IMR-90 (cell line): ENCODE results near the gene C10orf71. TPM values are rescaled to one million over a fixed set of nuclear protein-coding genes. Genes with fewer than 3 reads are reported as not detected.

Experiments
- ATAC-seq: fragments of 200-7000 bp; cut with Tn5 transposase; 2 replicates; pipeline ENCODE4 v1.9.1; 2020; ENCODE audit warnings: low read depth, mild to moderate bottlenecking, moderate library complexity
- BruUV-seq: library from RNA; stranded (reverse); fragments of 400-500 nt; replicated peaks from 2 replicates; lab custom pipeline; 2021; lab: Mats Ljungman, UMichigan
- CTCF ChIA-PET: fragments of 300-600 bp; formaldehyde crosslinking; extraction: SDS; loops from one replicate; lab custom pipeline; 2021; ENCODE audit warnings: antibody characterized with exemption; lab: Yijun Ruan, JAX
- POLR2A ChIA-PET: fragments of 300-600 bp; sonication (Branson Sonifier 250); formaldehyde crosslinking; loops from one replicate; lab custom pipeline; 2022; ENCODE audit warnings: antibody characterized with exemption; ENCODE audit not compliant: unreplicated experiment; lab: Charles Lee
- DNase-seq: peaks from one replicate; pipeline ENCODE4 v3.0.0; 2013
- H2AFZ ChIP-seq: replicated peaks from 2 replicates; pipeline ENCODE3; 2013; ENCODE audit warnings: low read length, mild to moderate bottlenecking; ENCODE audit not compliant: poor library complexity
- H2AK5ac ChIP-seq: 2 replicates; pipeline ENCODE4 v1.6.1; 2013; ENCODE audit warnings: low read depth, low read length, inconsistent platforms
- H2AK9ac ChIP-seq: replicated peaks from 2 replicates; pipeline ENCODE3; 2013; ENCODE audit warnings: mild to moderate bottlenecking, low read depth, low read length, moderate library complexity; ENCODE audit not compliant: poor library complexity
- H2BK120ac ChIP-seq: 2 replicates; pipeline ENCODE4 v1.6.1; 2013; ENCODE audit warnings: low read depth, low read length, inconsistent platforms
- H2BK15ac ChIP-seq: 3 replicates; pipeline ENCODE4 v1.6.1; 2013; ENCODE audit warnings: low read depth, low read length, inconsistent platforms
- H2BK20ac ChIP-seq: 2 replicates; pipeline ENCODE4 v1.6.1; 2013; ENCODE audit warnings: low read depth, mild to moderate bottlenecking, inconsistent platforms, low read length, moderate library complexity
- H2BK5ac ChIP-seq: 2 replicates; pipeline ENCODE4 v1.6.1; 2013; ENCODE audit warnings: mild to moderate bottlenecking, low read depth, low read length, inconsistent platforms; ENCODE audit not compliant: poor library complexity, severe bottlenecking
- H3K14ac ChIP-seq: replicated peaks from 2 replicates; pipeline ENCODE4 v1.6.1; 2013; ENCODE audit warnings: low read depth, low read length, inconsistent platforms
- H3K18ac ChIP-seq: 2 replicates; pipeline ENCODE4 v1.6.1; 2013; ENCODE audit warnings: low read depth, low read length, control low read depth
- H3K23ac ChIP-seq: 2 replicates; pipeline ENCODE4 v1.6.1; 2013; ENCODE audit warnings: low read depth, low read length, inconsistent platforms
- H3K27ac ChIP-seq: 2 replicates; pipeline ENCODE4 v1.5.1; 2013; ENCODE audit warnings: mild to moderate bottlenecking, control low read depth, low read length; ENCODE audit not compliant: insufficient read depth
- H3K27me3 ChIP-seq: 2 replicates; pipeline ENCODE4 v1.6.1; 2013; ENCODE audit warnings: low read length; ENCODE audit not compliant: control insufficient read depth, insufficient read depth
- H3K36me3 ChIP-seq: 2 replicates; pipeline ENCODE4 v1.6.1; 2013; ENCODE audit warnings: low read length, mixed read lengths; ENCODE audit not compliant: control insufficient read depth, insufficient read depth
- H3K4ac ChIP-seq: 2 replicates; pipeline ENCODE4 v1.6.1; 2013; ENCODE audit warnings: low read depth, low read length, inconsistent platforms
- H3K4me1 ChIP-seq: 2 replicates; pipeline ENCODE4 v1.6.1; 2013; ENCODE audit warnings: low read length, mixed read lengths; ENCODE audit not compliant: control insufficient read depth, insufficient read depth
- H3K4me2 ChIP-seq: 2 replicates; pipeline ENCODE4 v1.6.1; 2013; ENCODE audit warnings: low read depth, mild to moderate bottlenecking, control low read depth, low read length, moderate library complexity
- H3K4me3 ChIP-seq: 2 replicates; pipeline ENCODE4 v1.5.1; 2013; ENCODE audit warnings: low read depth, mild to moderate bottlenecking, control low read depth, low read length, moderate library complexity; ENCODE audit not compliant: insufficient read depth
- H3K56ac ChIP-seq: 2 replicates; pipeline ENCODE4 v1.6.1; 2013; ENCODE audit warnings: low read length, inconsistent platforms; ENCODE audit not compliant: insufficient read depth; ENCODE audit errors: extremely low read depth
- H3K79me1 ChIP-seq, 2 experiments: 2 replicates each; pipeline ENCODE4 v1.6.1; 2013; ENCODE audit warnings: low read length in 2 of 2, inconsistent platforms in 1 of 2, low read depth in 1 of 2
- H3K9ac ChIP-seq: 2 replicates; pipeline ENCODE4 v1.6.1; 2013; ENCODE audit warnings: low read depth, low read length, control low read depth
- H3K9me1 ChIP-seq: 2 replicates; pipeline ENCODE4 v1.6.1; 2013; ENCODE audit warnings: low read length, inconsistent platforms; ENCODE audit not compliant: insufficient read depth
- H3K9me3 ChIP-seq: 2 replicates; pipeline ENCODE4 v1.6.1; 2013; ENCODE audit warnings: low read length; ENCODE audit not compliant: control insufficient read depth, insufficient read depth
- H4K20me1 ChIP-seq: 2 replicates; pipeline ENCODE4 v1.6.1; 2013; ENCODE audit warnings: low read length, inconsistent platforms; ENCODE audit not compliant: insufficient read depth
- H4K5ac ChIP-seq: 2 replicates; pipeline ENCODE4 v1.6.1; 2013; ENCODE audit warnings: mild to moderate bottlenecking, low read depth, low read length, control low read depth
- H4K8ac ChIP-seq, 2 experiments: 2 replicates each; pipeline ENCODE4 v1.6.1; 2013; ENCODE audit warnings: low read depth in 2 of 2, low read length in 2 of 2, control low read depth in 1 of 2, inconsistent platforms in 1 of 2
- H4K91ac ChIP-seq: 2 replicates; pipeline ENCODE4 v1.6.1; 2013; ENCODE audit warnings: low read depth, low read length, inconsistent platforms; ENCODE audit not compliant: insufficient read depth
- BHLHE40 ChIP-seq: fragments of 150-350 bp; IDR thresholded peaks from 2 replicates; pipeline ENCODE4 v1.6.1; 2016; ENCODE audit warnings: mild to moderate bottlenecking, low read depth, low read length
- CEBPB ChIP-seq: IDR thresholded peaks from 2 replicates; pipeline ENCODE4 v1.6.1; 2012; ENCODE audit warnings: low read depth, low read length, improper control_type of control experiment
- CHD1 ChIP-seq: IDR thresholded peaks from 2 replicates; pipeline ENCODE4 v1.6.1; 2012; ENCODE audit warnings: low read depth, low read length, improper control_type of control experiment
- FOS ChIP-seq: fragments of 150-350 bp; IDR thresholded peaks from 2 replicates; pipeline ENCODE4 v1.6.1; 2016; ENCODE audit warnings: low read depth, low read length
- MAFK ChIP-seq: IDR thresholded peaks from 2 replicates; pipeline ENCODE4 v1.6.1; 2012; ENCODE audit warnings: low read depth, low read length, improper control_type of control experiment
- MAZ ChIP-seq: IDR thresholded peaks from 2 replicates; pipeline ENCODE4 v1.6.1; 2012; ENCODE audit warnings: low read depth, mild to moderate bottlenecking, low read length, improper control_type of control experiment, moderate library complexity, borderline replicate concordance
- MXI1 ChIP-seq: IDR thresholded peaks from 2 replicates; pipeline ENCODE4 v1.6.1; 2012; ENCODE audit warnings: low read depth, mild to moderate bottlenecking, low read length, moderate library complexity, borderline replicate concordance
- NFE2L2 ChIP-seq: fragments of 150-350 bp; IDR thresholded peaks from 2 replicates; pipeline ENCODE4 v1.6.1; 2016; ENCODE audit warnings: low read depth, mild to moderate bottlenecking, low read length
- POLR2A ChIP-seq: IDR thresholded peaks from 2 replicates; pipeline ENCODE4 v1.6.1; 2012; ENCODE audit warnings: mild to moderate bottlenecking, low read depth, low read length
- RAD21 ChIP-seq: IDR thresholded peaks from 2 replicates; pipeline ENCODE4 v1.6.1; 2012; ENCODE audit warnings: low read length, improper control_type of control experiment
- RCOR1 ChIP-seq: IDR thresholded peaks from 2 replicates; pipeline ENCODE4 v1.6.1; 2012; ENCODE audit warnings: mild to moderate bottlenecking, low read length, improper control_type of control experiment; ENCODE audit not compliant: insufficient replicate concordance
- RFX5 ChIP-seq: IDR thresholded peaks from 2 replicates; pipeline ENCODE4 v1.8.0; 2012; ENCODE audit warnings: low read depth, mild to moderate bottlenecking, low read length, moderate library complexity
- SMC3 ChIP-seq: fragments of 150-350 bp; IDR thresholded peaks from 2 replicates; pipeline ENCODE4 v1.6.1; 2016; ENCODE audit warnings: low read depth, mild to moderate bottlenecking, antibody characterized with exemption, low read length, moderate library complexity
- WGBS, 2 experiments: methylation state at CpG; one replicate each; pipeline versions ENCODE4 v1.1.5 to v1.1.7; 2013; ENCODE audit warnings: missing lambda C conversion rate in 2 of 2; ENCODE audit not compliant: insufficient read length in 1 of 2; ENCODE audit errors: extremely low coverage in 2 of 2; 5-methylcytosine and 5-hydroxymethylcytosine counted together
- dilution Hi-C: fragments of 300-500 bp; cut with HindIII; formaldehyde crosslinking; loops from one replicate; pipeline ENCODE4 v1.14.3; 2018; ENCODE audit warnings: low sequenced_read_pairs; ENCODE audit not compliant: unreplicated experiment
- in situ Hi-C: fragments of 300-500 bp; cut with MboI; formaldehyde crosslinking; loops from 3 replicates; pipeline ENCODE4 v1.14.3; 2019; ENCODE audit warnings: low sequenced_read_pairs, inconsistent platforms, mixed read lengths
- intact Hi-C: fragments of 100-400 bp; cut with micrococcal nuclease; formaldehyde crosslinking; loops from 2 replicates; pipeline ENCODE4 v1.10.0; 2022
- polyA plus RNA-seq, 3 experiments: library from polyadenylated mRNA; depleted of rRNA; stranded (reverse); fragments of >200 nt; gene quantifications; 2 replicates each; pipeline ENCODE4 v1.2.3, GENCODE V29; 2012; ENCODE audit warnings: low replicate concordance in 1 of 3
- total RNA-seq: library from RNA; depleted of rRNA; stranded (reverse); fragments of >200 nt; gene quantifications from 2 replicates; pipeline ENCODE4 v1.2.3, GENCODE V29; 2012
- TF ChIP-seq, protein P1 (sequence below): fragments of 150-350 bp; IDR thresholded peaks from 2 replicates; pipeline ENCODE4 v1.6.1; 2017; ENCODE audit warnings: mild to moderate bottlenecking, antibody characterized with exemption, low read length, low read depth
- TF ChIP-seq, protein P2 (sequence below): conservative IDR thresholded peaks from 2 replicates; pipeline ENCODE4 v1.5.1; 2012; ENCODE audit warnings: mild to moderate bottlenecking, low read depth, low read length, improper control_type of control experiment

C10orf71 gene
- total and polyA plus RNA-seq, 2 of the 4 experiments (the other 2 are of a cell fraction), result not detected

DNA sequence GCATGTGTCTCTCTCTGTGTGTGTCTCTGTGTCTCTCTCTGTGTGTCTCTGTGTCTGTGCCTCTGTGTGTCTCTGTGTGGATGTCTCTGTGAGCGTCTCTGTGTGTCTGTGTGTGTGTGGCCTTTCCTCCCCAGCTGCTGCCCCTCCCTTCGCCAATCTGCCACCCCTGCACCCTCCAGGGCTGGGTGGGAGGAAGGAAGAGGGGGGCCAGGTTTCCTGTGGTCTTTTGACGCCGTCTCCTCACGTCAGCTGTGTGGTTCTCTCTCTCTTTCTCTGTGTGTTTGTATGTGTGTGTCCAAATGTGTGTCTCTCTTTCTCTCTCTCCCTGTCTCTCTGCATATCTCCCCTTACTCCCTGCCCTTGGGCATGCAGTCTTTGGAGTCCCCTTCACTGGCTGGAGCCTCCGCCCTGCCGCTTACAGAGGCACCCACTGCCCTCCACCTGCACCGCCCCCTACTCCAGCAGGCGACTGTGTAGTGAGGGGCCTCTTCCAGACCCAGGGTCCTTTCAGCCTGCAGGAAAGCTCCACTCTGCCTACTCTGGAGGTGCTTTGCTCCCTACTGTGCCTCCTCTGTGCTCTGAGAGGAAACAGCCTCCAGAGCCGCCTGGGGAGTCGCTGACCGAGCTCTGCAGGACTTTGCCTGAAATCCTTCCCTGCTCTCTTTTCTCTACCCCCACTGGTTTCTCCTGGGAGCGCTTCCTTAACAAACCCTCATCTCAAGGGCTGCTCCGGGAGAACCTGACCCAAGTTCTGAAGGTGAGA is 44.2 kb upstream of the C10orf71 start:
- dilution Hi-C loops (no loop called here), intact Hi-C loops (no loop called here), in situ Hi-C loops (no loop called here)
- Histone ChIP-seq H3K14ac (no peak overlapping the region), H3K4me2 (no peak overlapping the region), H2BK5ac (no peak overlapping the region), H3K36me3 (no peaks in the 10 kb centered on the region), H3K4me3 (no peak overlapping the region), H3K79me1 (no peaks in the 10 kb centered on the region), H2AK5ac (no peak overlapping the region), H3K18ac (no peak overlapping the region), H3K9ac (no peak overlapping the region), H2AK9ac (no peak overlapping the region), H4K20me1 (no peaks in the 10 kb centered on the region), H3K56ac (no peak overlapping the region), H4K91ac (no peak overlapping the region), H3K27ac (no peak overlapping the region), H3K4me1 (no peaks in the 10 kb centered on the region), H4K5ac (no peak overlapping the region), H2BK120ac (no peak overlapping the region), H3K9me1 (no peaks in the 10 kb centered on the region), H2AFZ (no peak overlapping the region), H3K9me3 (no peaks in the 10 kb centered on the region), H3K4ac (no peak overlapping the region), H4K8ac (no peak overlapping the region), H3K23ac (no peak overlapping the region), H3K27me3 (peaks cover 14% of the 10 kb centered on the region), H2BK15ac (no peak overlapping the region), H2BK20ac (no peak overlapping the region)
- POLR2A ChIA-PET, result no interaction called here
- CTCF ChIA-PET, result no interaction called here
- TF ChIP-seq BHLHE40 (no peak), FOS (no peak), RCOR1 (no peak), SMC3 (no peak), NFE2L2 (no peak), RAD21 (no peak), CHD1 (no peak), MAFK (no peak), POLR2A (no peak), RFX5 (no peak), MXI1 (no peak), MAZ (no peak), CEBPB (no peak)
- TF ChIP-seq, protein P1, sequence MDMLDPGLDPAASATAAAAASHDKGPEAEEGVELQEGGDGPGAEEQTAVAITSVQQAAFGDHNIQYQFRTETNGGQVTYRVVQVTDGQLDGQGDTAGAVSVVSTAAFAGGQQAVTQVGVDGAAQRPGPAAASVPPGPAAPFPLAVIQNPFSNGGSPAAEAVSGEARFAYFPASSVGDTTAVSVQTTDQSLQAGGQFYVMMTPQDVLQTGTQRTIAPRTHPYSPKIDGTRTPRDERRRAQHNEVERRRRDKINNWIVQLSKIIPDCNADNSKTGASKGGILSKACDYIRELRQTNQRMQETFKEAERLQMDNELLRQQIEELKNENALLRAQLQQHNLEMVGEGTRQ, result no peak
- TF ChIP-seq, protein P2, sequence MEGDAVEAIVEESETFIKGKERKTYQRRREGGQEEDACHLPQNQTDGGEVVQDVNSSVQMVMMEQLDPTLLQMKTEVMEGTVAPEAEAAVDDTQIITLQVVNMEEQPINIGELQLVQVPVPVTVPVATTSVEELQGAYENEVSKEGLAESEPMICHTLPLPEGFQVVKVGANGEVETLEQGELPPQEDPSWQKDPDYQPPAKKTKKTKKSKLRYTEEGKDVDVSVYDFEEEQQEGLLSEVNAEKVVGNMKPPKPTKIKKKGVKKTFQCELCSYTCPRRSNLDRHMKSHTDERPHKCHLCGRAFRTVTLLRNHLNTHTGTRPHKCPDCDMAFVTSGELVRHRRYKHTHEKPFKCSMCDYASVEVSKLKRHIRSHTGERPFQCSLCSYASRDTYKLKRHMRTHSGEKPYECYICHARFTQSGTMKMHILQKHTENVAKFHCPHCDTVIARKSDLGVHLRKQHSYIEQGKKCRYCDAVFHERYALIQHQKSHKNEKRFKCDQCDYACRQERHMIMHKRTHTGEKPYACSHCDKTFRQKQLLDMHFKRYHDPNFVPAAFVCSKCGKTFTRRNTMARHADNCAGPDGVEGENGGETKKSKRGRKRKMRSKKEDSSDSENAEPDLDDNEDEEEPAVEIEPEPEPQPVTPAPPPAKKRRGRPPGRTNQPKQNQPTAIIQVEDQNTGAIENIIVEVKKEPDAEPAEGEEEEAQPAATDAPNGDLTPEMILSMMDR, result no peak
- WGBS, 2 experiments, result 28% methylated on average over 5 of the region's 14 CpGs; no CpG with 5 or more reads in 1 of the 2 experiments
- ATAC-seq (no peak), DNase-seq (no peak)
- BruUV-seq, result no TSS peak
